ENCODE results near the gene CFAP410.

GRCh38 chr21:44331650-44332307 is 7.4 kb downstream of the CFAP410 start:
- TF ChIP-seq POLR2A (IDR thresholded peaks at IDR 0.05): no peak
- no peak for TF ChIP-seq CTCF (IDR thresholded peaks at IDR 0.05 in 4 of 5, conservative IDR thresholded peaks at IDR 0.05 in 1 of 5)
